Occipital lobe (tissue), 2 donors: ENCODE measurements around the gene POU2F1. TPM values are rescaled to one million over a fixed set of nuclear protein-coding genes. Genes with fewer than 3 reads are reported as not detected.

Experiments used
- DNase-seq: peaks from one replicate; lab custom pipeline; 2025; lab: John Stamatoyannopoulos, UW
- total RNA-seq: library from RNA; depleted of rRNA; stranded (reverse); fragments of >200 nt; gene quantifications from one replicate; pipeline ENCODE4 v1.2.3, GENCODE V29; 2014

The POU2F1 gene
- total RNA-seq, 1 donor from 2014 or later, result 34.6 TPM

GRCh38 chr1:167465018-167465417, 244.3 kb downstream of the POU2F1 start:
- no peak for DNase-seq

- DNase-seq, result no peak
Observed at GRCh38 chr1:167465743-167466142, 245.1 kb downstream of the POU2F1 start.

- DNase-seq, result no peak
Observed at GRCh38 chr1:167467126-167467710, 246.5 kb downstream of the POU2F1 start.

GRCh38 chr1:167467752-167468151, 247.1 kb downstream of the POU2F1 start:
- no peak for DNase-seq

- no peak for DNase-seq
Observed at GRCh38 chr1:167469280-167469965, 248.7 kb downstream of the POU2F1 start.

GRCh38 chr1:167471568-167471967, 250.9 kb downstream of the POU2F1 start:
- no peak for DNase-seq

GRCh38 chr1:167472752-167473521, 252.3 kb downstream of the POU2F1 start:
- DNase-seq, result no peak

GRCh38 chr1:167473761-167474160, 253.1 kb downstream of the POU2F1 start:
- DNase-seq, result no peak

- no peak for DNase-seq
Observed at GRCh38 chr1:167474191-167474641, 253.5 kb downstream of the POU2F1 start.

GRCh38 chr1:167476061-167476460, 255.4 kb downstream of the POU2F1 start:
- no peak for DNase-seq

Other genes starting within 250 kb of the POU2F1 start
- 14.2 TPM for gene ILDR2, start 245.3 kb upstream of the POU2F1 start, total RNA-seq
- 1.4 TPM for gene MAEL, start 231.6 kb upstream of the POU2F1 start, total RNA-seq
- not detected for gene GPA33, start 130.5 kb upstream of the POU2F1 start, total RNA-seq
- 0.16 TPM for gene STYXL2, start 126.8 kb upstream of the POU2F1 start, total RNA-seq